HG03354 (cell line): Measurements from ENCODE around the gene LGALSL.

ENCODE experiments used
- ATAC-seq: cut with Tn5 transposase; IDR thresholded peaks from one replicate; pipeline ENCODE4 v1.9.1; 2021; ENCODE audit warnings: mild to moderate bottlenecking; ENCODE audit not compliant: unreplicated experiment, poor library complexity, severe bottlenecking

Gene LGALSL

GRCh38 chr2:64467096-64467843 is 13.3 kb downstream of the LGALSL start:
- no peak for ATAC-seq

GRCh38 chr2:64469261-64469660 is 15.3 kb downstream of the LGALSL start:
- ATAC-seq: no peak

GRCh38 chr2:64470071-64470470 is 16.1 kb downstream of the LGALSL start:
- ATAC-seq: no peak

- ATAC-seq: no peak
These were observed 16.9 kb downstream of the LGALSL start for GRCh38 chr2:64470766-64471295.

GRCh38 chr2:64471600-64471999 is 17.6 kb downstream of the LGALSL start:
- ATAC-seq: no peak

- ATAC-seq: no peak
These were observed 18.9 kb downstream of the LGALSL start for GRCh38 chr2:64472881-64473280.

- ATAC-seq: no peak
These were observed 20.2 kb downstream of the LGALSL start for GRCh38 chr2:64474121-64474571.

- no peak for ATAC-seq
These were observed 20.7 kb downstream of the LGALSL start for GRCh38 chr2:64474636-64475035.

- ATAC-seq: no peak
These were observed 23.1 kb downstream of the LGALSL start for GRCh38 chr2:64477037-64477436.

GRCh38 chr2:64477979-64478378 is 24.0 kb downstream of the LGALSL start:
- ATAC-seq: no peak

GRCh38 chr2:64478502-64479230 is 24.7 kb downstream of the LGALSL start:
- no peak for ATAC-seq

- no peak for ATAC-seq
These were observed 25.5 kb downstream of the LGALSL start for GRCh38 chr2:64479259-64480117.

- ATAC-seq: no peak
These were observed 27.7 kb downstream of the LGALSL start for GRCh38 chr2:64481665-64482064.

- no peak for ATAC-seq
These were observed 28.3 kb downstream of the LGALSL start for GRCh38 chr2:64482243-64482642.

- ATAC-seq: no peak
These were observed 29.0 kb downstream of the LGALSL start for GRCh38 chr2:64482765-64483504.

- no peak for ATAC-seq
These were observed 31.4 kb downstream of the LGALSL start for GRCh38 chr2:64485331-64485730.

- ATAC-seq: no peak
These were observed 32.0 kb downstream of the LGALSL start for GRCh38 chr2:64485961-64486360.

GRCh38 chr2:64487256-64488049 is 33.5 kb downstream of the LGALSL start:
- ATAC-seq: no peak
